Measurements from ENCODE around the gene ZNF385B. TPM values are rescaled to one million over a fixed set of nuclear protein-coding genes. Genes with fewer than 3 reads are reported as not detected.

The ZNF385B gene
- total and polyA plus RNA-seq, 8 donors, result 1.8 to 41.4 (median 3.5) TPM; not detected in 1

- 83 to 94% (median 93%) methylated on average over 3 of the region's 3 CpGs for WGBS, 5 donors
- H3K36me3 ChIP-seq, result no peaks in the 10 kb centered on the region
- no peak overlapping the region for H3K27ac ChIP-seq
- intact Hi-C loops (cut with DNase I; ENCODE audit: low total_unique reads), result no loop called here
- H3K27me3 ChIP-seq, result no peaks in the 10 kb centered on the region
- H3K4me1 ChIP-seq, result no peaks in the 10 kb centered on the region
- peaks cover 0 to 21% (median 15%) of the 10 kb centered on the region in 4 donors for H3K9me3 ChIP-seq
- H3K4me3 ChIP-seq, result no peak overlapping the region
- TF ChIP-seq POLR2A (IDR thresholded peaks at IDR 0.05) (no peak), EP300 (IDR thresholded peaks at IDR 0.05) (no peak), POLR2AphosphoS5 (IDR thresholded peaks at IDR 0.05) (no peak)
- TF ChIP-seq, protein P1, sequence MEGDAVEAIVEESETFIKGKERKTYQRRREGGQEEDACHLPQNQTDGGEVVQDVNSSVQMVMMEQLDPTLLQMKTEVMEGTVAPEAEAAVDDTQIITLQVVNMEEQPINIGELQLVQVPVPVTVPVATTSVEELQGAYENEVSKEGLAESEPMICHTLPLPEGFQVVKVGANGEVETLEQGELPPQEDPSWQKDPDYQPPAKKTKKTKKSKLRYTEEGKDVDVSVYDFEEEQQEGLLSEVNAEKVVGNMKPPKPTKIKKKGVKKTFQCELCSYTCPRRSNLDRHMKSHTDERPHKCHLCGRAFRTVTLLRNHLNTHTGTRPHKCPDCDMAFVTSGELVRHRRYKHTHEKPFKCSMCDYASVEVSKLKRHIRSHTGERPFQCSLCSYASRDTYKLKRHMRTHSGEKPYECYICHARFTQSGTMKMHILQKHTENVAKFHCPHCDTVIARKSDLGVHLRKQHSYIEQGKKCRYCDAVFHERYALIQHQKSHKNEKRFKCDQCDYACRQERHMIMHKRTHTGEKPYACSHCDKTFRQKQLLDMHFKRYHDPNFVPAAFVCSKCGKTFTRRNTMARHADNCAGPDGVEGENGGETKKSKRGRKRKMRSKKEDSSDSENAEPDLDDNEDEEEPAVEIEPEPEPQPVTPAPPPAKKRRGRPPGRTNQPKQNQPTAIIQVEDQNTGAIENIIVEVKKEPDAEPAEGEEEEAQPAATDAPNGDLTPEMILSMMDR (IDR thresholded peaks at IDR 0.05), result no peak
- no peak for DNase-seq
These were observed 102.8 kb downstream of the ZNF385B start for GRCh38 chr2:179758636-179759035.

GRCh38 chr2:179751163-179751809 is 110.1 kb downstream of the ZNF385B start:
- Histone ChIP-seq H3K4me3 (no peak overlapping the region), H3K9me3 (no peaks in the 10 kb centered on the region), H3K27ac (no peak overlapping the region), H3K36me3 (no peaks in the 10 kb centered on the region), H3K27me3 (no peaks in the 10 kb centered on the region), H3K4me1 (no peaks in the 10 kb centered on the region)
- DNase-seq, result peak in 1 of 2 donors; percentile 39
- TF ChIP-seq, protein P1 (IDR thresholded peaks at IDR 0.05), result peak in 5 of 7 experiments; percentile 30 to 62 (median 54)
- TF ChIP-seq POLR2AphosphoS5 (IDR thresholded peaks at IDR 0.05) (no peak), POLR2A (IDR thresholded peaks at IDR 0.05) (no peak), EP300 (IDR thresholded peaks at IDR 0.05) (no peak)
- 8 to 13% (median 13%) methylated on average over 4 of the region's 4 CpGs for WGBS, 5 donors
- intact Hi-C loops (cut with DNase I; ENCODE audit: low total_unique reads), result loop anchor here (5.0 kb wide), 1 partner anchor 329 kb away; no protein-coding TSS in a partner anchor

DNA sequence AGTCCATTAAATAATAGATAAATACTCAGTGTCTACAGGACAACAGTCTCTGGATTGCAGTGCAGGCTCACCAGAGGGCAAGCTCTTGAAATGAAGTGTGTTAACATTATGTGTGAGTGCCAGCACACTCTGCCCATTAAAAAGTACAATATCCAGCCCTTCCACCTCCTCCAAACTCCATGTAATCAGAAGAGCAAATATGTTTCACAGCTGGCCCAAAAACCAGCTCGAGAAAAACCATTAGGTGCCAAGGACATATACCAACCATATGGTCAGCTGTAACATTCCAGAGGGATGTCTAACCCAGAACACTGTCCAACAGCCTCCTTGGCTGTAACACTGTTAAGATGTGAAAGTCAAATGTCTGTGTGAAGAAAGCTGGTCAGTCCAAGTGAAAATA is 112.2 kb downstream of the ZNF385B start:
- Histone ChIP-seq H3K27me3 (no peaks in the 10 kb centered on the region), H3K36me3 (no peaks in the 10 kb centered on the region), H3K4me1 (peaks cover 0 to 5% (median 0%) of the 10 kb centered on the region in 4 donors), H3K9me3 (no peaks in the 10 kb centered on the region), H3K4me3 (no peak overlapping the region), H3K27ac (no peak overlapping the region)
- TF ChIP-seq POLR2AphosphoS5 (IDR thresholded peaks at IDR 0.05), result no peak
- TF ChIP-seq, protein P1 (IDR thresholded peaks at IDR 0.05), result no peak
- 0 to 42% (median 16%) methylated on average over 1 of the region's 1 CpG for WGBS, 5 donors
- intact Hi-C loops (cut with DNase I; ENCODE audit: low total_unique reads), result no loop called here
- no peak for DNase-seq

DNA sequence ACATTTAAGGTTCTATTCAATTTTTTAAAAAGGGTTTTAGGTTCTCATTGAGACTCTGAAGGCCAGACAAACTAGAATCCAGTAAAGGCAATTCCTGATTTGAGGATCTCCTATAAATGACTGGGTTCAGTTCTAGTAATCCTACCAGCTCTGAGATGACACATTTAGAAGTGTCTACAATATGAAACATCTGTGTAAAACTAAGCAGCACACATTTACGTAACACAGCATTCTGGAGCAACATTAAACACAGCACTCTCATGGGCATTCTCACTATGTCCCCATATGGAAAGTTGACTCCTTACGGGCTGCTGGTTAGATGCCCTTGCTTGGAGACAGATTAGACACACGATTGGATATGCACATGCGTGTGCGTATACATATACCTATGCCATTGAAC is 114.4 kb downstream of the ZNF385B start:
- Histone ChIP-seq H3K27me3 (no peaks in the 10 kb centered on the region), H3K4me1 (peaks cover 0 to 5% (median 0%) of the 10 kb centered on the region in 4 donors), H3K4me3 (no peak overlapping the region), H3K9me3 (no peaks in the 10 kb centered on the region), H3K27ac (no peak overlapping the region), H3K36me3 (no peaks in the 10 kb centered on the region)
- intact Hi-C loops (cut with DNase I; ENCODE audit: low total_unique reads), result no loop called here
- DNase-seq, result no peak
- WGBS, 5 donors, result 86 to 93% (median 90%) methylated on average over 5 of the region's 5 CpGs
- TF ChIP-seq POLR2AphosphoS5 (IDR thresholded peaks at IDR 0.05), result no peak
- no peak for TF ChIP-seq EP300 (IDR thresholded peaks at IDR 0.05)

DNA sequence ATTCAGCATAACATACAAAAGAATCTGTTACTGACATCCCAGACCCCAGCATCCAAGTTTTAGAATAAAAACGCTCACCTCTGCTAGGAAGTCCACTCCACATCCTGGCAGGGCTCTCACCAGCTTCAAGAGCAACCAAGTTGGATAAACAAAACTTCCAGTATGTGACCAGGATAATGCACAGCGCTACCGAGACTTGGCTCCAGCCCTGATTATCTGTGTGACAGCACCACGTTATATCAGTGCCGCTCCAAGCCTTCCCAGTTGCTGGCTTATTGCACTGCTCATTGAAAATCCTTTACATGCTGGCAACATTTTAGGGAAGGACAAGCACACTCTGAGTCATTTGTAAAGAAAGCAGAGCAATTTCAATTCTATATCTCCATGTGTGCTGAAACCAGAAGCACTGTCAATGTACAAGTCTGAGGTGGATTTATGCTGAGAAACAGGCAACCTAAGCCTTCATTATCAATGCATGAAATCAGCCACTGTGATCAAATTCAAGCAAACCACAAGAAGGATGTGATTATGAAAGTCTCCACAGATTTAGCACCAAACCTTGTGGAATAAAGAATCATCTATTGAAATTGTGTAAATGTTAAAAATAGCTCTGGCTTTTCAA is 115.7 kb downstream of the ZNF385B start:
- intact Hi-C loops (cut with DNase I; ENCODE audit: low total_unique reads), result no loop called here
- H3K36me3 ChIP-seq, result no peaks in the 10 kb centered on the region
- WGBS, 5 donors, result 23 to 47% (median 32%) methylated on average over 5 of the region's 5 CpGs
- DNase-seq, result no peak
- no peak for TF ChIP-seq POLR2A (IDR thresholded peaks at IDR 0.05)
- TF ChIP-seq EP300 (IDR thresholded peaks at IDR 0.05), result no peak
- TF ChIP-seq, protein P1 (IDR thresholded peaks at IDR 0.05), result no peak
- TF ChIP-seq POLR2AphosphoS5 (IDR thresholded peaks at IDR 0.05), result no peak
- no peaks in the 10 kb centered on the region for H3K27me3 ChIP-seq
- H3K9me3 ChIP-seq, result no peaks in the 10 kb centered on the region
- no peak overlapping the region for H3K27ac ChIP-seq
- no peak overlapping the region for H3K4me3 ChIP-seq
- H3K4me1 ChIP-seq, result peaks cover 0 to 5% (median 0%) of the 10 kb centered on the region in 4 donors

Measured in stomach (tissue), 9 donors.